Stimulated activated CD4-positive, alpha-beta T cell treated with anti-CD3 and anti-CD28 coated beads, Interleukin-2, amount 100 ng/mL, for 24 hours (primary cell): ENCODE results near the gene PAIP2.
"Not testable (repeated sequence)": the region's sequence is repeated elsewhere in the genome, so short reads cannot be mapped to it uniquely, and the experiment has no call there.

Source experiments
- DNase-seq, 2 donors: peaks; one replicate each; pipeline ENCODE4 v3.0.0-alpha.2; 2020

PAIP2 gene

GRCh38 chr5:139379626-139380449, 38.2 kb downstream of the PAIP2 start:
- no peak for DNase-seq

GRCh38 chr5:139381837-139382761, 40.4 kb downstream of the PAIP2 start:
- DNase-seq = no peak

DNA sequence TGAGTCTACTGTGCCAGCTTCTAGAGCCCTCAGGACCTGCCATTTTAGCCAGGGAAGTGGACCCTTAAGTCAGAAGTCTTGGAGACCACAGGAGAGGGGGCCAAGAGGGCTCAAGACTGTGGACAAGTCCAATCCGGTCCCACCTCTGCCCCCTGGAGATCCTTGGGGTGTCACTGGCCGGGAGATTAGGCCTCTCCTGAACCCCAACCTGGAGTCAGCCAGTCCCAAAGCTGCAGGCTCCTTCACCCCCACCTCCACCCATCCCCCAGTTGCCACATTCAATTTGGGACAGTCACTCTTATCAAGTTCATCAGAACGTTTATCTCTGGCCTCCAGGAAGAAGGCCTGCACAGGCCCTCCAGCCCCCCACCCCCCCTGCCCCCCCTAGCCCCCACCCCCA, 41.2 kb downstream of the PAIP2 start:
- no peak for DNase-seq

DNA sequence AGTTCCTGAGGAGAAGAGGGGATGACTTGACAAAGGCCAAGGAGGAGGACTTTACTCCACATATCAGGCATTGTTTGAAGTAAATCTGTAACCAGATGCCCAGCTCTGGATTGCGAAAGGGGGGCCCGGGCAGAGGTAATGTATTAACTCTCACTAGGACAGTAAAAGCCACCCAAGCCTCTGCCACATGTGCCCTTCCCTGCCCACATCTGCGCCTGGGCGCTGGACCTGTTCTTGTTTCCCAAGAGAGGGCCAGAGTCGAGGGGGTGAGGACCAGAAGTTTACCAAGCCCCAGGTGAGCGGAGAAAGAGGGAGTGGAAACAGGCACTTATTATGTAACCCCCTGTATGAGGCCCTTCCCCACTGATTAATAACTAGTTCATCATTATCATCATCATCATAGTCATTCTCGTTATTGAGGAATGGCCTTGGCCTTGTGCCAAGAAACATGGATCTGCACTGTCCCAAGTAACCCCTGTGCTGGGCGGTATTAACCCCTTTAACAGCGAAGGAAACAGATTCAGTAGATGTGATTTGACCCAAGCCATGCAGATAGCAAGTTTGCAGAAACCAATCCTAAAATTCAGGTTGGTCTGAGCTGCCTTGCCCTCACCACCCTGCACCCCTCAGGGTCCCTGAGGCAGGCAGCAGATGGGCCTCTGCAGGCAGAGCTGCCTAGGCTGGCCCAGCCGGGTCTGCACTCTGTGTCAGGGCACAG, 41.8 kb downstream of the PAIP2 start, which contains the start of gene SLC23A1:
TSS of gene SLC23A1 (minus strand) at position 23 of the 718 bp plus-strand sequence. CDS start 44 bp downstream, outside the sequence.
- DNase-seq = no peak

DNA sequence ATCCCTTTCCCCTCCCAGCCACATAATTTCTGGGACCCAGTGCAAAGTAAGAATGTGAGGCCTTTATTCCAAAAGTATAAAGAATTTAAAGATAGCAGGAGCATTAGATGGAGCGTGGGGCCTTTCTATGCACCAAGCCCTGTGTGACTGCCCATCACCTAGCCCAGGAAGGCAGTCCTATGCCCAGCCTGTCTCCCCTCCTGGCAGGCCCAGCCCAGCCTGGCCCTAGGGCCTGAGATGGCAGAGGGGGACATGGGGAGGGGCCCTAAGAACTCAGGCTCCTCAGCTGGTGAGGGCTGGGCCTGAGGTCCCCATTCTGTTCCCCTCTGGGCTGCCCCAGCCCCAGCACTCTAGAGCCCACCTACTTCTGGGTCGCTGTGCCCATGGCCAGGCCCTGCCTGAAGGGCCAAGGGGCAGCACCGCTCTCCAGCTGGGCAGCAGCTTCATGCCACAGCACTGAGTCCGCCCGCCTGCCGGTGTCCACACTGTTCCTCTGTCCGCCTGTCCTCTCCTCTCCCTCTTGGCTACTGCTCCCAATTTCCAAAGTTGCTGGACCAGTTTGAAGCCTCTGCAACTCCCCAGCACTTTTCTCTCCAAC, 42.4 kb downstream of the PAIP2 start:
- no peak for DNase-seq

DNA sequence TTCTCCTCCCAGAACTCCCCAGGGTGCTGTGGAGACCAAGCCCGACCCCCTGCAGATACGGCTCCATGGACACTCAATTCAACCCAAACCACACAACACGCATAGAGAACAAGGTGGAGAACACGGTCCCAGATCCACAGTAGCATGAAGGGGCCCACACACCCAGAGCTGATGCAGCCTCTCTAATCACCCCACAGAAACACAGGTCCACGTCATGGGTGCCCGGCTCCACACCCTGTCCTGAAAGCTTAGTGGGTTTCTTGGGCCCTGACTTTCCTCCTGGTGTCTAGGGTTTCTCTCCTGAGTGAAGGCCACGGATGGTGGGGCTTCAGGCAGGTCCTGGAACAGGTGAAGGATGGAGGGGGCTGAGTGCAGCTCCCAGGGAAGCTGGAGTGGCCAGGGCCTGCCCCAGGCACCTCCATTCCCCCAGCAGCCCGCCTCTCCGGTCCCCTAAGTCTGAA, 43.0 kb downstream of the PAIP2 start:
- no peak for DNase-seq

- DNase-seq = no peak
Observed at GRCh38 chr5:139385061-139386049, 43.7 kb downstream of the PAIP2 start.

DNA sequence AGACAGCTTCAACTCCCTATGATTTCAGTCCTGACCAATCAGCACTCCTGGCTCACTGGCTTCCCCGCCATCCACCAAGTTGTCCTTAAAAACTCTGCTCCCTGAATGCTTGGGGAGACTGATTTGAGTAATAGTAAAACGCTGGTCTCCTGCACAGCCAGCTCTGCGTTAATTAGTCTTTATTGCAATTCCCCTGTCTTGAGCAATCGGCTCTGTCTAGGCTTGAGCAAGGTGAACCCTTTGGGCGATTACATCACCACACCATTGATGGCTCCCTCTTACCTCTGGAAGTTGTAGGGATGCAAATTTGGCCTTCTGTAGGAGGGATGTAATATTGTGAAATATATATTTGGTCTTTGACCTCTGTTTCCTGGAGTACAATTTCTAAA, 44.4 kb downstream of the PAIP2 start:
- no peak for DNase-seq

DNA sequence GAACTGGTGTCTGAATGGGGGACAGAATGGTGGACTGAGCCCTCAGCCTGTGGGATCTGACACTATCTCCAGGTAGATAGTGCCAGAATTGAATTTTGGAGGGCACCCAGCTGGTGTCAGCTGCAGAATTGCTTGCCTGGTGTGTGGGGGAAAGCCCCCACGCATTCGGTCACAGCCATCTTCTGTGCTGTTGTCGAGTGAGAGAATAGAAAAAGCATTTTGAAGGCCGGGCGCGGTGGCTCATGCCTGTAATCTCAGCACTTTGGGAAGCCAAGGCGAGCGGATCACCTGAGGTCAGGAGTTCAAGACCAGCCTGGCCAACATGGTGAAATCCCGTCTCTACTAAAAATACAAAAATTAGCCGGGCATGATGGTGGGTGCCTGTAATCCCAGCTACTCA, 45.3 kb downstream of the PAIP2 start:
- DNase-seq = not testable (repeated sequence)

GRCh38 chr5:139387611-139388197, 46.0 kb downstream of the PAIP2 start:
- DNase-seq = no peak

DNA sequence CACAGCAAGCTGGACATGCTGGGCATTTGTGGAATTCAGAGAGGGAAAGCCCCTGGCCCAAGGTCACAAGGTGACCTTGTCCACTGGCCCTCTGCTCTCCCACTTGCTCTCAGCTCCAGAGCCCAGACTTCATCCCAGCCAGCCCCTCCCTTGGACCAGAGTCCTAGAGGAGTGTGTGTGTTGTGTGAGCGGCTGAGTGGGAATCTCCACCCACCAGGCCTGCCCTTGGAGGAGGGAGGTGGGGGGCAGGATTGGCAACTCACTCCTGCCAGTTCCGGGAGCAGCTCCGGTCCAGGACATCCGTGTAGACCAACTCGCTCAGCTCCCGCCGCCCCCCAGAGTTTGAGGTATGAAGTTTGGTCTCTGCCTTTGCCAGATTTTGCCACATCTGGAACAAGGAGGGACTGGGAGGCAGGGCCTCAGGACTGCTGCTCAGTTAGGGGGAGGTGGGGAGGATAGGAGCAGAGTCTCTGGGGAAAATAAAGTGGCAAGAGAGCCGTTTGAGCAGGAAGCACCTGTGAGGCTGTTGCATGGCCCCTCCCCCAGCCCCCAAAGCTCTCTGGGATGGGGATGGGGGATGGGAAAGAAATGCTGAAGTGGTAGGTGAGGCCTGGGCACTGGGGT, 46.7 kb downstream of the PAIP2 start:
- no peak for DNase-seq

DNA sequence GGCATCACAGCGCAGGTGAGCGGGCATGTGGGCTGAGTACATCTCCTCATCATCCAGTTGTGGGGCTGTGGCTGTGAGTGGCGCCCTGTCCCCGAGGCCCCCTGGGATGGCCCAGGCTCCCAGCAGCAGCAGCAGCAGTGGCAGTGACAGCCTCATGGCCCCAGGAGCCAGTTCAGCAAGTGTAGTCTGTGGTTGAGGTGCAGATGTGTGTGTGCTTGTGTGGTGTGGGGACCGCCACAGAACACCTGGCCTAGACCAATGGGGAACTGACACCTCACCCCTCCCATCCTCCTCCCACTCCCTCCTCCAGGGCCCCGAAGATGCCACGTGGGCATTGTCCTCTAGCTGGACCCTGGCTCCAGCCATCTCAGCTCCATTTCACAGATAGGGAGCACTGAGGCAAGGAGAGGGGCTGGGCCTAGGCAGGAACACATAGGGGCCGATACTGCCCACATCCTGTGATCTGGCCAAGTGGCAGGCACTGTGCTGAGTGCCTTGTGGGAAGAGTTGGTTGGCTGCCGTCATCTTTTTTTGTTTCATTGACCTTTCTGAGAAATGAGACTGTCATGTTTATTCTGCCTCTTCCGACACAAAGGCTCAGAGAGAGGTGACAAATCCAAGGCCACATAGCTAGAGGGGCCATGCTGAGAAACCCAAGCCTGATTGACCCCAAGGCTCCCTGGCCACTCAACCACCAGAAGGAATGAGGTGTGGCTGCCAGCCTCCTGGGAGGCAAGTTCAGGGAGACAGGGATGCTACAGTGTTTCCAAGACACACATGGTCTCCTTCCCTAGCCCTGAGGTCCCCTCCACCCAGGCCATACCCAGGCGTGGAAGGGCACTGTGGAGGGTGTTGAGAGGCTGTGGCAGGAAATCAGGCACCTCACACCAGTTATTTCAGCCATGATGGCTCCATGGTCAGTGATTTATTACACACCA, 48.3 kb downstream of the PAIP2 start, which contains the start of gene MZB1:
TSS of gene MZB1 (minus strand) at position 213 of the 938 bp plus-strand sequence. CDS start at position 156, 57 bp downstream.
- DNase-seq = peak; percentile 55

- DNase-seq = no peak
Observed at GRCh38 chr5:139390639-139391569, 49.2 kb downstream of the PAIP2 start.

DNA sequence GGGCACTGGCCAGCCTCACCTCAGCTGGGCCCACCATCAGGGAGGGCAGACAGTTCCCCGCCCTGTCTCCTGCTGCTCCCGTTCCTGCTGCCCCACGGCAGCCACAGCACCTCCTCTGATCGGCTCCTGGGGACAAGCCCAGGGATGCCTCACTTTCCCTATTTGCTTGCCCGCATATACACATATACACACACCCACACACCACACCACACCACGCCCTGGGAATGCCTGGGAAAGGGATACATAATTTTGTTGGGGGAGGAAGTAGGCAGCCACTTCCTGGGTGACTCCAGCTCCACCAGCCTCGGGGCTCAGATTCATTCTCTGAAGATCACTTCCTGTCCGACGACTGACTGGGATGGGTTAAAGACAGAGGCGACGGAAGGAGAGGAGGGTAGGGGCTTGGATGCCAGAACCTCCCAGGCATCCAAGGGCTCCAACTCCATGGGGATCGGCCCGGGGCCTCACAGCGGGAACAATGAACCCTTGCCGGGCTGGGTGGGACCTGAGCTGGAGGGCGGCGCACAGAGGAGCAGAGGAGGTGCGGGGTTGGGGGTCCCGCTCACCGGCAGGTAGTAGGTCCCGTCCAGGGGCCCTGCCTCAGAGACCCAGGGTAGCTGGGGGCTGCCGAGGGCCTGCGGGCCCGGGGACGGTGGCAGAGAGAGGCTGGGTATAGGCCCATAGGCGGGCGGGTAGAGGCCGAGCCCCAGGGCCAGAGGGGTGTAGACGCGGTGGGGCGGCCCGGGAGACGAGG, 50.1 kb downstream of the PAIP2 start:
- DNase-seq = no peak

GRCh38 chr5:139392324-139392677, 50.6 kb downstream of the PAIP2 start:
- DNase-seq = no peak

DNA sequence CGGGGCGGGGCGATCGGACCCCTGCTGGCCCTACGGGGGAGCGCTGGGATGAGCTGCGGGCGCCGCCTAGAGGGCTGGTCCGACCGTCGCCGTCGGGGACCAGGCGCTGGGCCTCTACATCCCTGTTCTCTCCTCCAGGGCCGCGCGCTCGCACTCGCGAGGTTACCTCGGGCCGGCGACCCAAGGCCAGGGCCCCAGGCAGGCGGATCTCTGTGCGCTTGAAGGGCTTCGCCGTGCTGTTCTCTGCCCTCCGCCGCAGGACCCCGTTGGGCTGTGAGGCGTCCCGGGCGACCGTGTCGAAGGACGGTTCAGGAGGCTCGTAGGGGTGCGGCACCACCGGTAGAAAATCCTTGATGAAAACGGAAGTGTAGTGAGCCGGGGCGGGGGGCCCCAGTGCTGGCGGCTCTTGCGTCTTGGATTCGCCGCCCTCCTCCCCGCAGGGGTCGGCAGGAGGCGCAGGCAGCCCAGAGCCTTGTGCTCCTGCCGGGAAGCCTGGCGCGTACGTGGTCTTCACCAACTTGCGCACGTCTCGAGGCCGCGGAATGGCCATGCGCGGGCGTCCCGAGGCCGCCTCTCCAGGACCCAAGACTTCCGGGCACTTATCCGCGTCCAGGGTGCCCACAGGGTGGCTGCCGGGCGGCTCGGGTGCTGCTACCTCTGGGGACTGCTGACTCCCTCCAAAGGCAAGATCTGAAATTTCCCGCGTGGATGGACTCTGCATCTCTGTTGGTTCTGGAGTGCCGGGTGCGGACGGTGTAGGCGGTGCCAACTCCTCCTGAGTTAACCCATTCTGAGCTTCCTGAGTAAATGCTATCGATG, 51.2 kb downstream of the PAIP2 start:
- DNase-seq = peak; percentile 81 to 87
